Activated CD4-positive, alpha-beta T cell treated with anti-CD3 and anti-CD28 coated beads, Interleukin-2, amount 10 ng/mL, durations not matched to agents 7 days and 5 days (primary cell): Measurements from ENCODE around the gene PKP3. TPM values are rescaled to one million over a fixed set of nuclear protein-coding genes. Genes with fewer than 3 reads are reported as not detected.
"Not testable (repeated sequence)": the region's sequence is repeated elsewhere in the genome, so short reads cannot be mapped to it uniquely, and the experiment has no call there.

Source experiments
- CTCF ChIA-PET: fragments of 350-600 bp; sonication (Branson Sonifier 250); formaldehyde crosslinking; loops from one replicate; lab custom pipeline; 2021; ENCODE audit warnings: antibody characterized with exemption; lab: Charles Lee
- POLR2A ChIA-PET: fragments of 350-600 bp; sonication (Branson Sonifier 250); formaldehyde crosslinking; loops from one replicate; lab custom pipeline; 2021; ENCODE audit warnings: antibody characterized with exemption; lab: Charles Lee
- DNase-seq: peaks from one replicate; pipeline ENCODE4 v3.0.0-alpha.2; 2020
- H3K27ac Mint-ChIP-seq: one replicate; pipeline ENCODE4 v1.8.0; 2021; ENCODE audit warnings: mild to moderate bottlenecking, moderate library complexity, mixed read lengths
- H3K27me3 Mint-ChIP-seq: one replicate; pipeline ENCODE4 v1.8.0; 2021; ENCODE audit warnings: mixed read lengths
- H3K36me3 Mint-ChIP-seq: one replicate; pipeline ENCODE4 v1.8.0; 2021; ENCODE audit warnings: low read depth, mixed read lengths
- H3K4me1 Mint-ChIP-seq: one replicate; pipeline ENCODE4 v1.8.0; 2021; ENCODE audit warnings: mixed read lengths
- H3K4me3 Mint-ChIP-seq: one replicate; pipeline ENCODE4 v1.8.0; 2021; ENCODE audit warnings: mild to moderate bottlenecking, moderate library complexity, mixed read lengths
- H3K9me3 Mint-ChIP-seq: one replicate; pipeline ENCODE4 v1.8.0; 2021; ENCODE audit warnings: mixed read lengths
- total RNA-seq, 2 experiments: library from RNA; stranded (reverse); gene quantifications; one replicate each; pipeline ENCODE4 v1.2.3, GENCODE V29; 2021

The PKP3 gene
- total RNA-seq, 2 experiments from 2014 or later = not detected

- CTCF ChIA-PET = no interaction called here
Measured at GRCh38 chr11:384511-384910, 9.5 kb upstream of the PKP3 start.

GRCh38 chr11:385594-386351 lies 8.2 kb upstream of the PKP3 start:
- H3K9me3 Mint-ChIP-seq = peaks cover 3% of the 10 kb centered on the region
- DNase-seq = no peak
- CTCF ChIA-PET = interaction anchor here (1.1 to 2.9 kb wide), 2 partner anchors 11 to 133 kb away, joined by 3 to 11 read pairs; no protein-coding TSS in a partner anchor

More at GRCh38 chr11:384511-384910, 9.5 kb upstream of the PKP3 start:
- Mint-ChIP-seq H3K36me3 (no peaks in the 10 kb centered on the region), H3K4me3 (no peak overlapping the region), H3K4me1 (peaks cover 3% of the 10 kb centered on the region), H3K27ac (no peak overlapping the region), H3K9me3 (peaks cover 3% of the 10 kb centered on the region), H3K27me3 (peaks cover 13% of the 10 kb centered on the region)
- POLR2A ChIA-PET = no interaction called here
- no peak for DNase-seq

GRCh38 chr11:386483-386882 lies 7.5 kb upstream of the PKP3 start:
- Mint-ChIP-seq H3K4me1 (peaks cover 3% of the 10 kb centered on the region), H3K9me3 (peaks cover 3% of the 10 kb centered on the region), H3K27me3 (peaks cover 13% of the 10 kb centered on the region), H3K27ac (no peak overlapping the region), H3K36me3 (no peaks in the 10 kb centered on the region), H3K4me3 (no peak overlapping the region)
- no peak for DNase-seq
- ChIA-PET POLR2A (no interaction called here), CTCF (interaction anchor here (1.1 to 2.9 kb wide), 2 partner anchors 10 to 133 kb away, joined by 3 to 11 read pairs; no protein-coding TSS in a partner anchor)

More at GRCh38 chr11:385594-386351, 8.2 kb upstream of the PKP3 start:
- Mint-ChIP-seq H3K27me3 (peaks cover 13% of the 10 kb centered on the region), H3K27ac (no peak overlapping the region), H3K36me3 (no peaks in the 10 kb centered on the region), H3K4me1 (peaks cover 3% of the 10 kb centered on the region), H3K4me3 (no peak overlapping the region)
- POLR2A ChIA-PET = no interaction called here

GRCh38 chr11:387193-387793 lies 6.7 kb upstream of the PKP3 start:
- Mint-ChIP-seq H3K9me3 (peaks cover 3% of the 10 kb centered on the region), H3K27me3 (peaks cover 10% of the 10 kb centered on the region), H3K36me3 (no peaks in the 10 kb centered on the region), H3K27ac (no peak overlapping the region), H3K4me1 (no peaks in the 10 kb centered on the region), H3K4me3 (no peak overlapping the region)
- no peak for DNase-seq
- POLR2A ChIA-PET = no interaction called here
- CTCF ChIA-PET = interaction anchor here (2.9 kb wide), 1 partner anchor 10 kb away, joined by 11 read pairs; no protein-coding TSS in a partner anchor

- H3K4me1 Mint-ChIP-seq, H3K4me3 Mint-ChIP-seq, H3K36me3 Mint-ChIP-seq, H3K27me3 Mint-ChIP-seq, H3K27ac Mint-ChIP-seq, H3K9me3 Mint-ChIP-seq, DNase-seq, POLR2A ChIA-PET, CTCF ChIA-PET: not testable (repeated sequence)
Measured at GRCh38 chr11:389369-389768, 4.6 kb upstream of the PKP3 start.

GRCh38 chr11:390175-390574 lies 3.8 kb upstream of the PKP3 start:
- peaks cover 3% of the 10 kb centered on the region for H3K9me3 Mint-ChIP-seq
- no peak for DNase-seq
- ChIA-PET POLR2A (no interaction called here), CTCF (no interaction called here)
- peaks cover 6% of the 10 kb centered on the region for H3K27me3 Mint-ChIP-seq
- no peaks in the 10 kb centered on the region for H3K4me1 Mint-ChIP-seq
- H3K4me3 Mint-ChIP-seq = no peak overlapping the region
- H3K27ac Mint-ChIP-seq = no peak overlapping the region
- H3K36me3 Mint-ChIP-seq = no peaks in the 10 kb centered on the region

GRCh38 chr11:391117-392017 lies 2.6 kb upstream of the PKP3 start:
- Mint-ChIP-seq H3K9me3 (peaks cover 3% of the 10 kb centered on the region), H3K4me3 (no peak overlapping the region), H3K36me3 (no peaks in the 10 kb centered on the region), H3K27ac (no peak overlapping the region), H3K27me3 (peaks cover 8% of the 10 kb centered on the region), H3K4me1 (no peaks in the 10 kb centered on the region)
- DNase-seq = no peak
- CTCF ChIA-PET = interaction anchor here (0.6 kb wide), 1 partner anchor 283 kb away, joined by 3 read pairs; no protein-coding TSS in a partner anchor
- POLR2A ChIA-PET = no interaction called here

GRCh38 chr11:392102-392777 lies 1.8 kb upstream of the PKP3 start:
- peaks cover 1% of the 10 kb centered on the region for H3K9me3 Mint-ChIP-seq
- ChIA-PET POLR2A (no interaction called here), CTCF (interaction anchor here (0.6 to 1.5 kb wide), 3 partner anchors 12 to 282 kb away, joined by 3 to 6 read pairs (median 4); no protein-coding TSS in a partner anchor)
- no peaks in the 10 kb centered on the region for H3K36me3 Mint-ChIP-seq
- no peak for DNase-seq
- peaks cover 8% of the 10 kb centered on the region for H3K27me3 Mint-ChIP-seq
- H3K4me3 Mint-ChIP-seq = no peak overlapping the region
- no peak overlapping the region for H3K27ac Mint-ChIP-seq
- H3K4me1 Mint-ChIP-seq = no peaks in the 10 kb centered on the region

- peaks cover 2% of the 10 kb centered on the region for H3K27me3 Mint-ChIP-seq
Measured at GRCh38 chr11:393219-394033, 583 bp upstream of the PKP3 start.

GRCh38 chr11:394858-395655 lies 1.0 kb downstream of the PKP3 start:
- Mint-ChIP-seq H3K27ac (no peak overlapping the region), H3K4me1 (peaks cover 5% of the 10 kb centered on the region), H3K27me3 (peaks cover 8% of the 10 kb centered on the region), H3K36me3 (no peaks in the 10 kb centered on the region), H3K4me3 (no peak overlapping the region), H3K9me3 (peaks cover 2% of the 10 kb centered on the region)
- DNase-seq = no peak
- CTCF ChIA-PET = no interaction called here
- POLR2A ChIA-PET = no interaction called here

More at GRCh38 chr11:393219-394033, 583 bp upstream of the PKP3 start:
- no peak overlapping the region for H3K27ac Mint-ChIP-seq
- POLR2A ChIA-PET = no interaction called here
- H3K4me3 Mint-ChIP-seq = no peak overlapping the region
- DNase-seq = no peak
- peaks cover 2% of the 10 kb centered on the region for H3K9me3 Mint-ChIP-seq
- CTCF ChIA-PET = interaction anchor here (1.2 to 1.5 kb wide), 2 partner anchors 11 to 14 kb away, joined by 4 to 6 read pairs; no protein-coding TSS in a partner anchor
- H3K4me1 Mint-ChIP-seq = peaks cover 5% of the 10 kb centered on the region
- H3K36me3 Mint-ChIP-seq = no peaks in the 10 kb centered on the region

GRCh38 chr11:395866-396265 lies 1.9 kb downstream of the PKP3 start:
- H3K4me3 Mint-ChIP-seq = no peak overlapping the region
- POLR2A ChIA-PET = interaction anchor here (1.6 kb wide), 1 partner anchor 189 kb away, joined by 4 read pairs; the partner anchor contains the start of genes BET1L and RIC8A

More at GRCh38 chr11:395866-396265, 1.9 kb downstream of the PKP3 start:
- DNase-seq = no peak
- Mint-ChIP-seq H3K27me3 (peaks cover 8% of the 10 kb centered on the region), H3K27ac (peak overlapping the region; percentile 9), H3K9me3 (peaks cover 2% of the 10 kb centered on the region), H3K36me3 (no peaks in the 10 kb centered on the region), H3K4me1 (peaks cover 5% of the 10 kb centered on the region)
- CTCF ChIA-PET = interaction anchor here (0.6 to 2.3 kb wide), 5 partner anchors 11 to 283 kb away, joined by 3 to 17 read pairs (median 3); no protein-coding TSS in a partner anchor
